ENCODE measurements around the gene XPO6.
A peak's percentile ranks its signal among the peaks of the same experiment; 100 is the strongest.
"Not testable (repeated sequence)": the region's sequence is repeated elsewhere in the genome, so short reads cannot be mapped to it uniquely, and the experiment has no call there.

Gene XPO6

DNA sequence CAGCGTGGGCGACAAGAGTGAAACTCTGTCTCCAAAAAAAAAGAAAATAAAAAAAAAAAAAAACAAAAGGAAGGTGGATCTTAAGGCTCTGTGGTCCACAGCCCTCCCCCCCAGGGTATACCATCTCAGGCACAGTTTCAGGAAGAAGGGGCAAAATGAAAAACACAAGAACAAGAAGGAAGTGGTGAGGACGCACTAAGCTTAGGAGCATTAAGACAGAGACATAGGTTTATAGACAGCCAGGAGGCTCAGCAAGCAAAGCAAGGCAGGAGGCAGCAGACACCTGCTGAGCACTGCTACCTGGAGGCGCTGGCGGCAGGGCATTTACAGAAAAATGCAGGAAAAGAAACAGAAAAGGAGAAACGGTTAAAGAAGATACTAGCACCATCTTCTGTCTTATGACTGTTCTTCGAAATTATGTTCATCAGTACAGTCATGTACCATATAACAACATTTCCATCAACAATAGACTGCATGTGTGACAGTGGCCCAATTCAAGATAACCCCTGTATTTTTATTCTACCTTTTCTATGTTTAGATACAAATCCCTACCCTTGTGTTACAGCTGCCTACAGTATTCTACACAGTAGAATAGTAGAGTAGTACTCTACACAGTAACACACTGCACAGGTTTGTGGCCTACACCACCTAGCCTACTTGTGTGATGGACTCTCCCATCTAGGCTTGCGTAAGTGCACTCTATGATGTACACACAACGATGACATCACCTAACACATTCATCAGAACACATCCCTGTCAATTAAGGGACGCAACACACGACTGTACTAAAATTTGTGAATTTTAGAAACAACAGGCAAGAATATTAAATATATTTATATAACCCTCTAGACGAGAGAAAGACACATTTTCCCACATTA lies 62.5 kb downstream of the XPO6 start:
- no peak for DNase-seq (ENCODE audit: low read depth)

DNA sequence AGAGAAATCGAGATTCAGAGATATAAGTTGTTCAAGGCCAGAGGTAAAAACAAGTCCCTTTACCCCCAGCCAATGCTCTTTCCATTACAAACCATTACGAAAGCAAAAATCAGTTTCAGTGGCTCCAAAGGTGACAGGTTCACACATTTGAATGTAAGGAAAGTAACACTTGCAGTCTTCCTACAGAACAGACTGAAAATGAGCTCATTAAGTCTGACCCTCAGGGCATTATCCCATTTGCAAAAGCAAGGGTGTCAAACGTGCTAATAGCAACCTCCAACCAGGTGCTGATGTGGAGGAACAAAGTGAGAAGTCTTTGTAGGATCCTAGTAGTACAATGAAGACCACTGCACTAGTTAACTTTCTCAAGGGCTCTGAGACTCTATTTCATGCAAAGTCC lies 65.2 kb downstream of the XPO6 start:
- DNase-seq (ENCODE audit: low read depth), result no peak

DNA sequence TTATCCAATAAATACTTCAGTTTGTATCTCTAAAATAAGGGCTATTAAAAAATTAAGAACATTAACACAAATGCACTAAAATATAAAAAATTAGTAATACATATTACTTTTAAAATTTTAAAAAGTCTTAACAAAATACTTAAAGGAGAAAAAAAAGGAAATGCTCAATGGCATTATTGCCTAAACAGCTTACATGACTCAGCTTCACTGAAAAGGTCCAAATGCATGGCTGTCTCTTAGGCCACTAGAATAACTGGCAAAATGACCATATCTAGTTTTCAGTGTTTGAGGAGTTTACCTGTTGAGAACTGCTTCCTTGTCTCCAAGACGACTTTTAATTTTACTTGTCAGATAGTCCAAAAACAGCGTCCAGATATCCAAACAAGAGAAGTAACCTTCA lies 66.0 kb downstream of the XPO6 start:
- no peak for DNase-seq (ENCODE audit: low read depth)

DNA sequence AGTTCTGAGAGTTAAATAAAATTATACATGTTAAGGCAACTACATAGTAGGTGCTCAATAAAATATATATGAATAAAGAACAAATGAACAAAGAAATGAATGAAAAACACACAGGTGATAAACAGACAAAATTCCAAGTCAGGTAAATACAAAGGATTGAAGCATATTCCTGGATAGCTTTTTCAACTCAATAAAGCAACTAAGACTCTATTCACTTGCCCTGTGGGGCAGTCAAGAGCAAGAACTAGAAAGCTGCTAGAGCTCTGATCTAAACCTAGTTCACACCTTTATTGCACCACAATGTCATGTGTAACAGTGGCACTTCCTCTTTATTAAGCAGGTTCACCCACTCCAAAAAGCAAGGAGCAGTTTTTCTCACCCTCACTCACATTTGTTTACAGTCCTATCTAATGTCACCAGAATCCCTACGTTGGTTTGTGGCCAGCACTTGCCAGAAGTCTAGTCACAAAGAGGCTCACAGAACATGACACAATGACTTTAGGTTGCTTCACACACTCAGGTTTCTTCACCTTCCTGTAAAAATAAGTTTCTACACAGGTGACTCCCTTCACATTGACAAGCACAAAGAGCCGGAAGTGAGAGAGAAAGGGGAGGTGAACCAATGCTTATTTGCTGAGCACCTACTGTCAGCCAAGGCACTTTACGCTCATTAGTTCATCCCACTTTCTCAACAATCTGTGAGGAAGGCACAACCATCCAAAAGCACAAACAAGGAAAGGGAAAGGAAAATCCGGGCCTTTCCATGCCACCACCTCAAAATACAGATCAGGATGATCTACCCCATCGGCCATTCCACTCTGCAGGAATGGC lies 70.8 kb downstream of the XPO6 start:
- DNase-seq (ENCODE audit: low read depth), result peak; percentile 43

- DNase-seq (ENCODE audit: low read depth), result no peak
Observed at GRCh38 chr16:28139530-28139929, 72.2 kb downstream of the XPO6 start.

- peak; percentile 6 for DNase-seq (ENCODE audit: low read depth)
Observed at GRCh38 chr16:28136751-28137434, 74.9 kb downstream of the XPO6 start.

DNA sequence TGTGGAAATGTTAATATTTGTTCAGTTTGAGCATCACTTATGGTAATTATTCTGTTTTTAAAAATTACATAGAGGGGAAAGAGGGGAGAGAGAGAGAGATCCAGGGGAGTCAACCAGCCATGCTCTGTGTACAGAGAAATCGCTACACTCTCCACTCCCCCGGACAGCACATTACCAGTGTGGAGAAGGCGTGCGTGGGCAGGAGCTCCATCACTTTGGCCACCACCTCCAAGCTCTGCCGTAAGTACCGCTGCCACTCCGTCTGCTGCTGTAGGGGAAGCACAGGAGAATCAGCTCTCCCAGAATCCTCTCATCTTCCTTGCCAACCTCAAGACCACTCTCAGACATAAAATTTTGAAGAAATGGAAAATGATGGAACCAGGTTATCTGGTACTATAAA lies 78.1 kb downstream of the XPO6 start:
- DNase-seq (ENCODE audit: low read depth), result no peak

- DNase-seq (ENCODE audit: low read depth), result no peak
Observed at GRCh38 chr16:28131743-28132393, 79.9 kb downstream of the XPO6 start.

- DNase-seq (ENCODE audit: low read depth), result no peak
Observed at GRCh38 chr16:28131181-28131580, 80.6 kb downstream of the XPO6 start.

- DNase-seq (ENCODE audit: low read depth), result no peak
Observed at GRCh38 chr16:28130099-28131088, 81.4 kb downstream of the XPO6 start.

DNA sequence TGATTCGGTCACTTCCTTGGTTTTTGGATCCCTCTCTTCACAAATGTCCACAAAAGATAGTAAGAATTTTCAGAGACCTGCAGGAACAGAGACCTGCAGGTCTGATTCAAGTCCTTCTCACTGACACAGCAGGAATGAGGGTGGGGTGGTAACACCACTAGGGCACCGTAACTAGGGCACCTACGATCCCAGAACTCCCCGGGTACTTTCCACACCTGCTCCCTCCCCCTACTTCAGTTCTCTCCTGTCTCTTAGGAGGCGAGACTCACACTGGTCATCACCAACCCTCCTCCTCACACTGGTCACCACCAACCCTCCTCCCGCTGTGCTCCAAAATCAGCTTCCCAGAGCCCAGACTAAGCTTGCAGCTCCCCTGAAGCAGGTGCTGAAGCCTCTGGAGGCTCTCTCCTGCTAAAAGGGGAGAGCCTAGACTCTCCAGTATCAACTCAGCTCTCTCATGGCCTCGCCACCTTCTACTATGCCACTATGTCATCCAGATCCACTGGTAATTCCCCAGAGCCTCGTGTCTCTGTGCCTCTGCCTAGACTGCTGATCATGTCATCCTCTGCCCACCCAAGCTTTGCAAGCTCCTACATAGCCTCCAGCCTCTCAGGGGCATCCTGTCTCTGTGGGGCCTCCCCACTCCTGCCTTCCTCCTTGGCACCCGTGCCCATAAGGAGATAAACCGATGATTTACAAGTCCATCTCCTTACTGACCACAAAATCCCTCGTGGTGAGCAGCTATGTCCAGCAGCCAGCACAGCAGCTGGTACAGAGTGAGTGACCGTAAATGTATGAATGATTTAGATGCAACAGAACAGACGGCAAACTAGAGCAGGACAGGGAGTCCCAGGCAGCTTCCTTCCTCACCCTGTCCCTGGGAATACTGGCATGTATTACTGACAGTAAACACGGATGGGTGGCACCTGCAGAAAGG lies 84.8 kb downstream of the XPO6 start:
- no peak for DNase-seq (ENCODE audit: low read depth)

DNA sequence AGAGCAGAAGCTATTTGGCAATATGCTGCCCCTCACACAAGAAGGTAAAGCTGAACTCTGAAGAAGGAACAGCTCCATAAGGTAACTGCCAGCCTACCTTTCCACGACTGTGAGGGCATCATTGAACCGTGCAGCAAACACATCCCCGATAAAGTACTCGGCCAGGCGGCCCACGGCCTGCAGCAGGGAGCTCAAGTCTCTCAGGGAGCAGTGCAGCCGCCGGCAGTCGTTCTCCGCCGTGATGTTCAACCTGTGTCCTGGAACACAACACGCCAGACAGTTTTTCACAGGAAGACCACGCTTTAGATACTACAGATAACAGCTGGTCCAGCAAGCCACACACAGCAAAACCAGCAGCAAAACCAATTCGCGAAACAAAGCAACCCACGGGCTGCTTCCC lies 86.2 kb downstream of the XPO6 start:
- DNase-seq (ENCODE audit: low read depth), result no peak

DNA sequence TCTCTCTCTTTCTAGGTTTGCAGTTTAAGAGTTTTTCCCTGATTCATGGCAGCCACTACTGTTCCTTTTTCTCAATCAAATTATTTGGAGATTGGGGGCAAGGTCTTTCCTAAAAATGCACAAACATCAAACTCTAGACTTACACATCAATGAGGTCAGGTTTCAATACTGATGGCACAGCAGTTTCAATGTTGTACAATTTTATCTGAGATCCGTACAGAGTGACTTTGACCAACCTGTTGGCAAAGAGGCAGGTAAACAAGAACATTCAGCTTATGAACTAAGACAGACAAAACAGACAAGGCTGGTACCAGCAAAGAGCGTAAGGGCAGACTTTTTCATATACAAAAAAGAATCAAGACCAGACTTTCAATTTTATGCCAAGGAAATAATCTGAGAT lies 90.2 kb downstream of the XPO6 start:
- no peak for DNase-seq (ENCODE audit: low read depth)

- no peak for DNase-seq (ENCODE audit: low read depth)
Observed at GRCh38 chr16:28120754-28121153, 91.0 kb downstream of the XPO6 start.

DNA sequence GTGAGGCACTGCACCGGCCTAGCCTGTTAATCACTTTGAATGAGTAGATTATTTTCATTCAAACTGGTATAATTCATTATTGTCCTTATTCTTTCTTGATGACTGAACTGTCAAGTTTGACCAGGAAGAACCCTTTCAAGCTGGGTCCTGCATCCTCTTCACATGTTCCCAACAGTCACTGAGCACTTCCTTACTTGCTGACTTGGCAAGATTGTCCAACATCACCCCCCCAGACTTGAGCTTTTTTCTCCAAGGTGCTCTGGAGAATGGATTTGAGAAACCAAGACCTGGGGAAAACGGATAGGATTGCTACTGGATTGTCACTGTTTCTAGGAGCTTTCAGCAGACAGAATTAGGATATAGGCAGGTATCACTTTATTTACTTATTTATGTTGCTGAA lies 93.1 kb downstream of the XPO6 start:
- no peak for DNase-seq (ENCODE audit: low read depth)

DNA sequence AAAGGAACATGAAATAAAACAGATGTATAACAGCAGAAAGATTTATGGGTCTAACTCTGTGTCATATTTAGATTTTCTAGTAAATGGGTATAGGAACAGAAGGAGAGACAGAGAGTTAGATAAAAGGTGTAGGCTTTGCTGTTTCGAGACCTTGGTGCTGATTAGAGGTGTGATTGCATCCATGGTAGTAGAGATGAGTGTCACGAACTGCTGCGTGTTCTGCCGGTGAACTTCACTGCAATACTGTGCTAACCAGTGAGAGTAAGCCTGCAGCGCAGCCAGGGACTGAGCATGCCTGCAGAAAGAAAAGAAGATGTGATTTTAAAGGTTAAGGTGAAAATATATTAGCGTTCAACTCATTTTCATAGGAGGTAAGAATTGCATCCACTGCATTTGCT lies 94.6 kb downstream of the XPO6 start:
- no peak for DNase-seq (ENCODE audit: low read depth)

DNA sequence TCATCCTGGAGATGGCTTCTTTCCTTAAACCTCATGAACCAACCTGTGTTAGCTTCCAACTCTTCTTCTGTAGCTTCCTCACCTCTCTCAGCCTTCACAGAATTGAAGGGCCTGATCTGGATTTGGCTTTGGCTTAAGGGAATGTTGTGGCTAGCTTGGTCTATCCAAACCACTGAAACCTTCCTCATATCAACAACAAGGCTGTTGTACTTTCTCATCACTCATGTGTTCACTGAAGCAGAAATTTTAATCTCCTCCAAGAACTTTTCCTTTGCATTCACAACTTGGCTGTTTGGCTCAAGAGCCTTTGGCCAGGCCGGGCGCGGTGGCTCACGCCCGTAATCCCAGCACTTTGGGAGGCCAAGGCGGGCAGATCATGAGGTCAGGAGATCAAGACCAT lies 95.9 kb downstream of the XPO6 start:
- DNase-seq (ENCODE audit: low read depth), result not testable (repeated sequence)

DNA sequence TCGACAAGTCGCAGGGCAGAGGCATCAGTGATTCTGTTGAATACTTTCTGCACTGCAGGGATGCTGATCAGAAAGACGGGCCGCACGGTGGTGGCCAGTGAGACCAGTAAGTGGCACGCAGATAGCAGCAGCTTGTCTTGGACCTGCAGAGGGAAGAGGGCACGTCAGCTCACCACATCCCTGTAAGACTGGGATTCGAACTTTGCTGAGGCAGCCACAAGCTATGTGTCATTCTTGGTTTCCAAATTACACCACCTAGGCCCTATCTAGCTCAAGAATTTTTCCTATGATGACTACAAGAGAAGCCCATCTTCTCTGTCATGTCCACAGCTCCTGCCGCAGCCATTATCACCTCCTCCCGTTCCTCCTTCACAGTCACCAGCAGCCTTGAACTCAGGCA lies 98.9 kb downstream of the XPO6 start:
- no peak for DNase-seq (ENCODE audit: low read depth)

GRCh38 chr16:28110977-28111376 lies 100.8 kb downstream of the XPO6 start:
- no peak for DNase-seq (ENCODE audit: low read depth)

GRCh38 chr16:28110479-28110878 lies 101.3 kb downstream of the XPO6 start:
- DNase-seq (ENCODE audit: low read depth), result no peak

Data from stimulated activated CD4-positive, alpha-beta T cell treated with anti-CD3 and anti-CD28 coated beads, Interleukin-2, amount 100 ng/mL, for 4 hours (primary cell).